SK-N-SH (cell line): Measurements from ENCODE around the gene ERC2.

Source experiments
- CHD2 ChIP-seq: fragments of 150-350 bp; IDR thresholded peaks from 2 replicates; pipeline ENCODE4 v1.6.1; 2018; ENCODE audit warnings: low read length; ENCODE audit not compliant: partially characterized antibody
- MXI1 ChIP-seq: IDR thresholded peaks from 2 replicates; pipeline ENCODE4 v1.6.1; 2012; ENCODE audit warnings: mild to moderate bottlenecking, low read depth, low read length, improper control_type of control experiment
- POLR2AphosphoS5 ChIP-seq: IDR thresholded peaks from 2 replicates; pipeline ENCODE4 v1.6.1; 2012; ENCODE audit warnings: low read depth, low read length
- SMC3 ChIP-seq: IDR thresholded peaks from 2 replicates; pipeline ENCODE4 v1.6.1; 2012; ENCODE audit warnings: low read depth, low read length, improper control_type of control experiment
- TAF1 ChIP-seq: IDR thresholded peaks from 2 replicates; pipeline ENCODE4 v1.6.1; 2012; ENCODE audit warnings: low read depth, mild to moderate bottlenecking, low read length, moderate library complexity, borderline replicate concordance
- YY1 ChIP-seq: IDR thresholded peaks from 2 replicates; pipeline ENCODE4 v1.4.0; 2012; ENCODE audit warnings: low read depth, mild to moderate bottlenecking
- TF ChIP-seq, protein P1 (sequence below): fragments of 200-600 bp; sonication (generic); IDR thresholded peaks from 2 replicates; pipeline ENCODE4 v1.6.1; 2017; ENCODE audit warnings: antibody characterized with exemption, mild to moderate bottlenecking, moderate library complexity
- TF ChIP-seq, protein P2 (sequence below): IDR thresholded peaks from 2 replicates; pipeline ENCODE4 v1.4.0; 2012; ENCODE audit warnings: low read depth
- TF ChIP-seq, protein P3 (sequence below): IDR thresholded peaks from 2 replicates; pipeline ENCODE4 v1.6.1; 2012; ENCODE audit warnings: mild to moderate bottlenecking, low read depth, low read length, moderate library complexity

DNA sequence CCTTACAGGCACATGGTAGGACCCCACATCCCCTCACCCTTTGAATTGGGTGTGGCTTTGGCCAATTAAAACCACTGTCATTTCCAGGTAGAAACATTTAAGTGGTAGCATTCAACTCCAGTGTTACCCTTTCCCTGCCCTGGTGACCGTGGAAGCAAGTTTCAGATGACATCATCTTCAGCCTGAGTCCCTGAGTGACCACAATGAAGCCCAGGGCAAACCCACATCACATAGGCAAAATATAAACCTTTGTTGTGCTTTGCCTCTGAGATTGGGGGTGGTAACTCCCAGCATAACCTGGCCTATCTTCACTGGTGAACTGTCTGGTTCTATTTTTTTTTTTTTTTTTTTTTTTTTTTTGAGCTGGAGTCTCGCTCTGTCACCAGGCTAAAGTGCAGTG is 577.2 kb downstream of the ERC2 start:
- TF ChIP-seq, protein P1, sequence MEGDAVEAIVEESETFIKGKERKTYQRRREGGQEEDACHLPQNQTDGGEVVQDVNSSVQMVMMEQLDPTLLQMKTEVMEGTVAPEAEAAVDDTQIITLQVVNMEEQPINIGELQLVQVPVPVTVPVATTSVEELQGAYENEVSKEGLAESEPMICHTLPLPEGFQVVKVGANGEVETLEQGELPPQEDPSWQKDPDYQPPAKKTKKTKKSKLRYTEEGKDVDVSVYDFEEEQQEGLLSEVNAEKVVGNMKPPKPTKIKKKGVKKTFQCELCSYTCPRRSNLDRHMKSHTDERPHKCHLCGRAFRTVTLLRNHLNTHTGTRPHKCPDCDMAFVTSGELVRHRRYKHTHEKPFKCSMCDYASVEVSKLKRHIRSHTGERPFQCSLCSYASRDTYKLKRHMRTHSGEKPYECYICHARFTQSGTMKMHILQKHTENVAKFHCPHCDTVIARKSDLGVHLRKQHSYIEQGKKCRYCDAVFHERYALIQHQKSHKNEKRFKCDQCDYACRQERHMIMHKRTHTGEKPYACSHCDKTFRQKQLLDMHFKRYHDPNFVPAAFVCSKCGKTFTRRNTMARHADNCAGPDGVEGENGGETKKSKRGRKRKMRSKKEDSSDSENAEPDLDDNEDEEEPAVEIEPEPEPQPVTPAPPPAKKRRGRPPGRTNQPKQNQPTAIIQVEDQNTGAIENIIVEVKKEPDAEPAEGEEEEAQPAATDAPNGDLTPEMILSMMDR, result no peak
- TF ChIP-seq POLR2AphosphoS5, result no peak
- no peak for TF ChIP-seq TAF1
- TF ChIP-seq MXI1, result no peak
- TF ChIP-seq YY1, result no peak
- TF ChIP-seq, protein P2, sequence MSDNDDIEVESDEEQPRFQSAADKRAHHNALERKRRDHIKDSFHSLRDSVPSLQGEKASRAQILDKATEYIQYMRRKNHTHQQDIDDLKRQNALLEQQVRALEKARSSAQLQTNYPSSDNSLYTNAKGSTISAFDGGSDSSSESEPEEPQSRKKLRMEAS, result no peak
- TF ChIP-seq, protein P3, sequence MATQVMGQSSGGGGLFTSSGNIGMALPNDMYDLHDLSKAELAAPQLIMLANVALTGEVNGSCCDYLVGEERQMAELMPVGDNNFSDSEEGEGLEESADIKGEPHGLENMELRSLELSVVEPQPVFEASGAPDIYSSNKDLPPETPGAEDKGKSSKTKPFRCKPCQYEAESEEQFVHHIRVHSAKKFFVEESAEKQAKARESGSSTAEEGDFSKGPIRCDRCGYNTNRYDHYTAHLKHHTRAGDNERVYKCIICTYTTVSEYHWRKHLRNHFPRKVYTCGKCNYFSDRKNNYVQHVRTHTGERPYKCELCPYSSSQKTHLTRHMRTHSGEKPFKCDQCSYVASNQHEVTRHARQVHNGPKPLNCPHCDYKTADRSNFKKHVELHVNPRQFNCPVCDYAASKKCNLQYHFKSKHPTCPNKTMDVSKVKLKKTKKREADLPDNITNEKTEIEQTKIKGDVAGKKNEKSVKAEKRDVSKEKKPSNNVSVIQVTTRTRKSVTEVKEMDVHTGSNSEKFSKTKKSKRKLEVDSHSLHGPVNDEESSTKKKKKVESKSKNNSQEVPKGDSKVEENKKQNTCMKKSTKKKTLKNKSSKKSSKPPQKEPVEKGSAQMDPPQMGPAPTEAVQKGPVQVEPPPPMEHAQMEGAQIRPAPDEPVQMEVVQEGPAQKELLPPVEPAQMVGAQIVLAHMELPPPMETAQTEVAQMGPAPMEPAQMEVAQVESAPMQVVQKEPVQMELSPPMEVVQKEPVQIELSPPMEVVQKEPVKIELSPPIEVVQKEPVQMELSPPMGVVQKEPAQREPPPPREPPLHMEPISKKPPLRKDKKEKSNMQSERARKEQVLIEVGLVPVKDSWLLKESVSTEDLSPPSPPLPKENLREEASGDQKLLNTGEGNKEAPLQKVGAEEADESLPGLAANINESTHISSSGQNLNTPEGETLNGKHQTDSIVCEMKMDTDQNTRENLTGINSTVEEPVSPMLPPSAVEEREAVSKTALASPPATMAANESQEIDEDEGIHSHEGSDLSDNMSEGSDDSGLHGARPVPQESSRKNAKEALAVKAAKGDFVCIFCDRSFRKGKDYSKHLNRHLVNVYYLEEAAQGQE, result no peak
- no peak for TF ChIP-seq SMC3
- TF ChIP-seq CHD2, result no peak
